Caco-2 (cell line): ENCODE results near the gene GARIN1A. TPM values are rescaled to one million over a fixed set of nuclear protein-coding genes. Genes with fewer than 3 reads are reported as not detected.

Experiments
- BruUV-seq: library from RNA; stranded (reverse); fragments of 400-500 nt; replicated peaks from 2 replicates; lab custom pipeline; 2021; lab: Mats Ljungman, UMichigan
- CTCF ChIA-PET: fragments of 300-600 bp; sonication (Branson Sonifier 250); formaldehyde crosslinking; loops from one replicate; lab custom pipeline; 2022; ENCODE audit warnings: antibody characterized with exemption; lab: Charles Lee
- POLR2A ChIA-PET: fragments of 300-600 bp; sonication (Branson Sonifier 250); formaldehyde crosslinking; loops from one replicate; lab custom pipeline; 2022; ENCODE audit warnings: antibody characterized with exemption; lab: Charles Lee
- DNase-seq, 2 experiments: peaks; one replicate each; pipeline versions ENCODE4 v3.0.0 to v3.0.0-alpha.2; 2020 to 2022
- H3K27me3 ChIP-seq: replicated peaks from 2 replicates; pipeline ENCODE4 v1.6.0; 2011; ENCODE audit warnings: low read length; ENCODE audit not compliant: control insufficient read depth, insufficient read depth
- H3K36me3 ChIP-seq: 2 replicates; pipeline ENCODE4 v1.5.1; 2011; ENCODE audit warnings: low read length; ENCODE audit not compliant: control insufficient read depth, insufficient read depth
- H3K4me1 ChIP-seq: fragments of 250-450 bp; sonication (Bioruptor Pico); 2 replicates; pipeline ENCODE4 v1.5.1; 2020; ENCODE audit warnings: mild to moderate bottlenecking
- H3K4me3 ChIP-seq: 2 replicates; pipeline ENCODE4 v1.5.1; 2011; ENCODE audit warnings: low read depth, mild to moderate bottlenecking, control low read depth, low read length
- H3K9me3 ChIP-seq: fragments of 250-450 bp; sonication (Bioruptor Pico); 2 replicates; pipeline ENCODE4 v1.5.1; 2020; ENCODE audit warnings: mild to moderate bottlenecking, moderate library complexity
- H3K27ac Mint-ChIP-seq: one replicate; pipeline ENCODE4 v1.8.0; 2022; ENCODE audit warnings: mixed read lengths; ENCODE audit not compliant: unreplicated experiment
- H3K27me3 Mint-ChIP-seq: one replicate; pipeline ENCODE4 v1.8.0; 2022; ENCODE audit warnings: mixed read lengths; ENCODE audit not compliant: insufficient read depth, unreplicated experiment
- H3K36me3 Mint-ChIP-seq: one replicate; pipeline ENCODE4 v1.8.0; 2022; ENCODE audit warnings: mild to moderate bottlenecking, mixed read lengths; ENCODE audit not compliant: insufficient read depth, unreplicated experiment
- H3K4me1 Mint-ChIP-seq: one replicate; pipeline ENCODE4 v1.8.0; 2022; ENCODE audit warnings: low read depth, mixed read lengths; ENCODE audit not compliant: unreplicated experiment
- H3K4me3 Mint-ChIP-seq: one replicate; pipeline ENCODE4 v1.8.0; 2022; ENCODE audit warnings: mild to moderate bottlenecking, moderate library complexity, mixed read lengths; ENCODE audit not compliant: unreplicated experiment
- H3K9me3 Mint-ChIP-seq: one replicate; pipeline ENCODE4 v1.8.0; 2022; ENCODE audit warnings: mixed read lengths; ENCODE audit not compliant: unreplicated experiment
- intact Hi-C: fragments of 100-400 bp; cut with micrococcal nuclease; formaldehyde crosslinking; loops from one replicate; pipeline ENCODE4 v1.10.0; 2022; ENCODE audit not compliant: unreplicated experiment
- total RNA-seq: library from RNA; stranded (reverse); gene quantifications from 2 replicates; pipeline ENCODE4 v1.2.3, GENCODE V29; 2022
- TF ChIP-seq, protein P1 (sequence below), 2 experiments: fragments of 200-600 bp in 1 of 2; IDR thresholded peaks; 1 replicate in 1 of 2; 2 replicates in 1 of 2; pipeline versions ENCODE4 v1.5.1 to v1.8.0; 2011 to 2022; ENCODE audit warnings: antibody characterized with exemption in 1 of 2, control low read depth in 1 of 2, inconsistent platforms in 1 of 2, low read depth in 1 of 2, low read length in 1 of 2, mild to moderate bottlenecking in 1 of 2, moderate library complexity in 1 of 2; ENCODE audit not compliant: insufficient read depth in 1 of 2, severe bottlenecking in 1 of 2, unreplicated experiment in 1 of 2

The GARIN1A gene
- total RNA-seq, 1 experiment from 2014 or later = 0.48 TPM

DNA sequence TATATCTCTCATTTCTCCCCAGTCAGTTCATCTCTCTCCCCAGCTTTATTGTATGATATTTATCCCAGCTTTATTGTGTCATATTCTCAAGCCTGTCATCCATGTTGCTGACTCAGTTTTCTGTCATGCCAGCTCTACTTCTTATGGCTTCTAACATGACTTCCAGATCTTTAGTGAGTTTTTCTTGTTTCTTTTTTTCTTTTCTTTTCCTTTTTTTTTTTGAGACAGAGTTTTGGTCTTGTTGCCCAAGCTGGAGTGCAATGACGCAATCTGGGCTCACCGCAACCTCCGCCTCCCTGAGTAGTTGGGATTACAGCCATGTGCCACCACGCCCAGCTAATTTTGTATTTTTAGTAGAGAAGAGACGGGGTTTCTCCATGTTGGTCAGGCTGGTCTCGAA, 38.4 kb downstream of the GARIN1A start:
- H3K4me3 ChIP-seq = no peak overlapping the region
- no peak for DNase-seq
- H3K4me3 Mint-ChIP-seq = no peak overlapping the region
- TF ChIP-seq, protein P1, sequence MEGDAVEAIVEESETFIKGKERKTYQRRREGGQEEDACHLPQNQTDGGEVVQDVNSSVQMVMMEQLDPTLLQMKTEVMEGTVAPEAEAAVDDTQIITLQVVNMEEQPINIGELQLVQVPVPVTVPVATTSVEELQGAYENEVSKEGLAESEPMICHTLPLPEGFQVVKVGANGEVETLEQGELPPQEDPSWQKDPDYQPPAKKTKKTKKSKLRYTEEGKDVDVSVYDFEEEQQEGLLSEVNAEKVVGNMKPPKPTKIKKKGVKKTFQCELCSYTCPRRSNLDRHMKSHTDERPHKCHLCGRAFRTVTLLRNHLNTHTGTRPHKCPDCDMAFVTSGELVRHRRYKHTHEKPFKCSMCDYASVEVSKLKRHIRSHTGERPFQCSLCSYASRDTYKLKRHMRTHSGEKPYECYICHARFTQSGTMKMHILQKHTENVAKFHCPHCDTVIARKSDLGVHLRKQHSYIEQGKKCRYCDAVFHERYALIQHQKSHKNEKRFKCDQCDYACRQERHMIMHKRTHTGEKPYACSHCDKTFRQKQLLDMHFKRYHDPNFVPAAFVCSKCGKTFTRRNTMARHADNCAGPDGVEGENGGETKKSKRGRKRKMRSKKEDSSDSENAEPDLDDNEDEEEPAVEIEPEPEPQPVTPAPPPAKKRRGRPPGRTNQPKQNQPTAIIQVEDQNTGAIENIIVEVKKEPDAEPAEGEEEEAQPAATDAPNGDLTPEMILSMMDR (IDR thresholded peaks at IDR 0.05; ENCODE audit: insufficient read depth in 1 of 2, low read depth in 1 of 2, low read length in 1 of 2, severe bottlenecking in 1 of 2, unreplicated experiment in 1 of 2) = no peak
- H3K27ac Mint-ChIP-seq = no peak overlapping the region
- intact Hi-C loops = no loop called here
- BruUV-seq = no TSS peak
- no peaks in the 10 kb centered on the region for H3K27me3 ChIP-seq
- no peaks in the 10 kb centered on the region for H3K36me3 ChIP-seq
- ChIA-PET CTCF (no interaction called here), POLR2A (no interaction called here)
- peaks cover 5% of the 10 kb centered on the region for H3K27me3 Mint-ChIP-seq
- no peaks in the 10 kb centered on the region for H3K36me3 Mint-ChIP-seq
- no peaks in the 10 kb centered on the region for H3K4me1 ChIP-seq
- H3K4me1 Mint-ChIP-seq = peaks cover 7% of the 10 kb centered on the region
- H3K9me3 Mint-ChIP-seq = no peaks in the 10 kb centered on the region
- no peaks in the 10 kb centered on the region for H3K9me3 ChIP-seq

DNA sequence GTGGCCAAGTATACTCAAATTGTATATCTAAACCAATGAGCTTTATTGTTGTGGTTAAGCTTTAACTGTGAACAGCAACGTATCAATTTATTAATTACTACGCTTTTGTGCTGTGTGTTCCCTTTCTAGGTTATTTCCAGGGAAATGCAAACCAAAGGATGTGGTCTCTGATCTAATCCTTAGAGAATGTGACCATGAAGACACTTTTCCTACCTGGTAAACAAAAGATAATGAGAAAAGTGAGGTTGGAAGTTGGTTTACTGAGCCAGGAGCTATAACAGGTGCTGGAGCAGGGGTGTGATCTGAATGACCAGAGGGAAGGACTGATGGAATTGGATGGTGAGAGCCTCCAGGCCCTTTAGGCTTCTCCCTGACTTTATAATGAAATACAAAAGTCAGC, 41.7 kb downstream of the GARIN1A start:
- no peak for DNase-seq
- H3K4me3 ChIP-seq = no peak overlapping the region
- Mint-ChIP-seq H3K4me3 (no peak overlapping the region), H3K4me1 (no peaks in the 10 kb centered on the region), H3K27me3 (no peaks in the 10 kb centered on the region), H3K9me3 (no peaks in the 10 kb centered on the region), H3K27ac (no peak overlapping the region), H3K36me3 (no peaks in the 10 kb centered on the region)
- TF ChIP-seq, protein P1 (IDR thresholded peaks at IDR 0.05; ENCODE audit: insufficient read depth in 1 of 2, low read depth in 1 of 2, low read length in 1 of 2, severe bottlenecking in 1 of 2, unreplicated experiment in 1 of 2) = no peak
- ChIA-PET POLR2A (no interaction called here), CTCF (no interaction called here)
- H3K9me3 ChIP-seq = no peaks in the 10 kb centered on the region
- no peaks in the 10 kb centered on the region for H3K36me3 ChIP-seq
- intact Hi-C loops = no loop called here
- no peaks in the 10 kb centered on the region for H3K4me1 ChIP-seq
- H3K27me3 ChIP-seq = no peaks in the 10 kb centered on the region
- BruUV-seq = no TSS peak

DNA sequence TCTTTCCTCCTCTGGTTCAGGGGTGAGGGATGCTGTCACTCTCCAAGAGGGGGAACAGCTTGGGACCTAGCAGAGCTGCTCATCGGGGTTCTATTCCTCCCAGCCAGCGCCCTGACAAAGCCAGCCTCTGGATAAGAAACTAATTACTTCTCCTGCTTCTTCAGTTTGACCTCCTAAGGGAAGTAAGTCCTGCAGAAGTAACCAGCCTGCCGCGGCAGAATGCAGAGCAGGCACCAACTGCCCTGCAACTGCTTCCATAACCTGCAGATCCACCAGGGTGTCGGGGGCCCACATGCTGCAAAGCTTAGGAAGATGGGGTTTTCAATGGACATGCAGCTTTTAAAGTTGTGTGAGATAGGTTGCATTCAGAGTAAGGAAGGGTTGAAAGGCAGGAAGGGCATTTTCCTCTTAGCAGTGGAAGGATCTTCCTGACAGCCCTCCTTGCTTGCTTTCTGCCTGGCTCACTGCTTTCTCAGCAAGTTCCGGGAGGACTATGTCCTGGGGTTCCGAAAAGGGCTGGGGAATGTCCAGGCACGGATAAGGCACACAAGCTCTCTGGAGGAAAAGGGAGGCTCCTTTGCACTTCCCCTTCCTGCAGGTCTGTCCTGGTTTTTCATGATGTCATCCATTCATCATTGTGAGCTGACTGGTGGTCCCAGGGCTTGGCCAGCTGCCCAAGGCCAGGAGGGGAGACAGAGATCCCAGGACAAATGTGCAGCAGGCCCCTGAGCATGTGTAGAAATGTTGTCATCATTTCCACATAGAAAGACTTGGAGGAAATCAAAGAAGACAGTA, 42.8 kb downstream of the GARIN1A start:
- H3K4me3 Mint-ChIP-seq = no peak overlapping the region
- H3K9me3 ChIP-seq = no peaks in the 10 kb centered on the region
- intact Hi-C loops = no loop called here
- no TSS peak for BruUV-seq
- no peak overlapping the region for H3K27ac Mint-ChIP-seq
- H3K9me3 Mint-ChIP-seq = no peaks in the 10 kb centered on the region
- H3K36me3 ChIP-seq = no peaks in the 10 kb centered on the region
- no peaks in the 10 kb centered on the region for H3K36me3 Mint-ChIP-seq
- H3K27me3 ChIP-seq = no peaks in the 10 kb centered on the region
- POLR2A ChIA-PET = no interaction called here
- CTCF ChIA-PET = no interaction called here
- no peak for DNase-seq
- TF ChIP-seq, protein P1 (IDR thresholded peaks at IDR 0.05; ENCODE audit: insufficient read depth in 1 of 2, low read depth in 1 of 2, low read length in 1 of 2, severe bottlenecking in 1 of 2, unreplicated experiment in 1 of 2) = no peak
- H3K4me3 ChIP-seq = no peak overlapping the region
- H3K4me1 Mint-ChIP-seq = no peaks in the 10 kb centered on the region
- no peaks in the 10 kb centered on the region for H3K4me1 ChIP-seq
- no peaks in the 10 kb centered on the region for H3K27me3 Mint-ChIP-seq
